HAP-1 (cell line): ENCODE results near the gene TREH.
"Not testable (repeated sequence)": the region's sequence is repeated elsewhere in the genome, so short reads cannot be mapped to it uniquely, and the experiment has no call there.

Experiments
- DNase-seq, 2 experiments: peaks; one replicate each; pipeline ENCODE4 v3.0.0-alpha.2; 2016 to 2020; ENCODE audit warnings: low spot score in 2 of 2
- H3K27me3 ChIP-seq: fragments of 250-450 bp; sonication (Bioruptor Pico); 2 replicates; pipeline ENCODE4 v1.5.1; 2020; ENCODE audit warnings: low read depth, mild to moderate bottlenecking, moderate library complexity
- H3K36me3 ChIP-seq: fragments of 250-450 bp; sonication (Bioruptor Pico); replicated peaks from 2 replicates; pipeline ENCODE4 v1.5.1; 2020; ENCODE audit warnings: mild to moderate bottlenecking
- H3K4me1 ChIP-seq: fragments of 250-450 bp; sonication (Bioruptor Pico); 2 replicates; pipeline ENCODE4 v1.5.1; 2020; ENCODE audit warnings: mild to moderate bottlenecking
- H3K4me3 ChIP-seq: fragments of 250-450 bp; sonication (Bioruptor Pico); 2 replicates; pipeline ENCODE4 v1.5.1; 2020; ENCODE audit warnings: mild to moderate bottlenecking, moderate library complexity
- H3K9me3 ChIP-seq: fragments of 250-450 bp; sonication (Bioruptor Pico); 2 replicates; pipeline ENCODE4 v1.5.1; 2020; ENCODE audit warnings: mild to moderate bottlenecking, moderate library complexity
- in situ Hi-C: fragments of 300-500 bp; cut with MboI; formaldehyde crosslinking; loops from 3 replicates; pipeline ENCODE4 v1.14.3; 2020; ENCODE audit warnings: low sequenced_read_pairs, inconsistent platforms, mixed read lengths

TREH gene, protein sequence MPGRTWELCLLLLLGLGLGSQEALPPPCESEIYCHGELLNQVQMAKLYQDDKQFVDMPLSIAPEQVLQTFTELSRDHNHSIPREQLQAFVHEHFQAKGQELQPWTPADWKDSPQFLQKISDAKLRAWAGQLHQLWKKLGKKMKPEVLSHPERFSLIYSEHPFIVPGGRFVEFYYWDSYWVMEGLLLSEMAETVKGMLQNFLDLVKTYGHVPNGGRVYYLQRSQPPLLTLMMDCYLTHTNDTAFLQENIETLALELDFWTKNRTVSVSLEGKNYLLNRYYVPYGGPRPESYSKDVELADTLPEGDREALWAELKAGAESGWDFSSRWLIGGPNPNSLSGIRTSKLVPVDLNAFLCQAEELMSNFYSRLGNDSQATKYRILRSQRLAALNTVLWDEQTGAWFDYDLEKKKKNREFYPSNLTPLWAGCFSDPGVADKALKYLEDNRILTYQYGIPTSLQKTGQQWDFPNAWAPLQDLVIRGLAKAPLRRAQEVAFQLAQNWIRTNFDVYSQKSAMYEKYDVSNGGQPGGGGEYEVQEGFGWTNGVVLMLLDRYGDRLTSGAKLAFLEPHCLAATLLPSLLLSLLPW

DNA sequence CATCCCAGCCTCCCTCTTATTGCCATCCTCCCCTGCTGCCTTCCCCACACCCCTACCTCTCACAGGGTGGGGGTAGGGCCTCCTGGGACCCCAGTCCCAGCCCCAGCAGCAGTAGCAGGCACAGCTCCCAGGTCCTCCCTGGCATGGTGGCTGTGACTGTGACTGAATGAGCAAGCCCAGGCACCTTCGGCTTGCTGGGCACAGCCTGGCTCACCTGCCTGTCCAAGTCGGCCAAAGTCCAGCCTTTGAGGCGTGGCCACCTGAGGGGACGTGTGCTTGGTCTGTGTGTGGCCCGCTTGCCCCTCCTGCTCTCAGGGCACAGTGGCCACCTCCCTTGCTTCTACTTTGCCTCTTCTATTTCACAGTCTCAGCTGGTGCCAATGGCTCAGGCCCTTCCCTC, at the start of gene TREH:
TREH (minus strand) TSS at position 168 of the 400 bp plus-strand sequence; CDS start at position 145, 23 bp downstream.
- DNase-seq: no peak
- Histone ChIP-seq H3K36me3 (no peaks in the 10 kb centered on the region), H3K27me3 (peaks cover under 1% of the 10 kb centered on the region; the same call in 1 of the 2 replicates), H3K9me3 (no peaks in the 10 kb centered on the region; the same call in 1 of the 2 replicates), H3K4me3 (no peak within 1 kb of the TSS), H3K4me1 (no peaks in the 10 kb centered on the region)
- in situ Hi-C loops: no loop called here

DNA sequence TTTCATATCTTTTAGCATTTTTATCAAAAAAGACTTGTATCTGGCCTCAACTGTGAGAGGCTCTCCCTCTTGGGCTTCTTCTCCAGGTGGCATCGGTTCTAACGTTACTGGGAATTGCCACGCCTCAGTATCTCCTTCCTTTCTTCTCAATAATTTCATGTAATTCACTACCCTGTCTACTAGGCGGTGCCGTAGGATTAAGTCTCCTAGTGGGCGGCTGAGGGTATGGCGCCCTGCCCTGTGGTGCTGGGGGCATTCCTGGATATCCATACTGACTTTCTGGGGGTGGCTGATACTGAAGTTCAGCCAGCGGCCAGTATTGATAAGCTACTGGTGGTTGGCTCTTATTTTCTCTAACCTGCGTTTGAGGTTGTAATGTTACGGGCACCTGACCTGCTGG, 48.7 kb upstream of the TREH start:
- peak overlapping the region; percentile 56 for H3K4me3 ChIP-seq
- peak; percentile 64 to 75 for DNase-seq

DNA sequence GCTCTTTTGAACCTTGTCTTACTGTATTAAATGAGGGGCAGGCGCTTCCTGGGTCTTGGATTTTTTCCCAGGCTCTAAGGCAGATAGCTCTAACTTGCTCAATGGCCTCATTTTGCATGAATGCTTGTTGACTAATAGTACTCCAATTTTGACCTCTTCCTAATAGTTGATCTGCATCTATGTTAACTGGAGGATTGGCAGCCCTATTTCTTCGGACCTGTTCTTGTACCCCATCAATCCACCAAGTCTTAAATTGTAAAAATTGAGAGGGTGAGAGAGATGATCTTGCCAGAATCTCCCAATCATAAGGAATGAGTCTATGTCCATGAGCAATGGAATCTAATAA, 48.2 kb upstream of the TREH start:
- DNase-seq, in situ Hi-C loops, H3K9me3 ChIP-seq, H3K27me3 ChIP-seq: not testable (repeated sequence)
- H3K4me3 ChIP-seq: peak overlapping the region; percentile 56
- H3K4me1 ChIP-seq: peaks cover 20% of the 10 kb centered on the region
- H3K36me3 ChIP-seq: peaks cover 14% of the 10 kb centered on the region

More for the DNA sequence above, 48.7 kb upstream of the TREH start:
- H3K9me3 ChIP-seq, H3K36me3 ChIP-seq, in situ Hi-C loops, H3K27me3 ChIP-seq: not testable (repeated sequence)
- peaks cover 16% of the 10 kb centered on the region for H3K4me1 ChIP-seq

DNA sequence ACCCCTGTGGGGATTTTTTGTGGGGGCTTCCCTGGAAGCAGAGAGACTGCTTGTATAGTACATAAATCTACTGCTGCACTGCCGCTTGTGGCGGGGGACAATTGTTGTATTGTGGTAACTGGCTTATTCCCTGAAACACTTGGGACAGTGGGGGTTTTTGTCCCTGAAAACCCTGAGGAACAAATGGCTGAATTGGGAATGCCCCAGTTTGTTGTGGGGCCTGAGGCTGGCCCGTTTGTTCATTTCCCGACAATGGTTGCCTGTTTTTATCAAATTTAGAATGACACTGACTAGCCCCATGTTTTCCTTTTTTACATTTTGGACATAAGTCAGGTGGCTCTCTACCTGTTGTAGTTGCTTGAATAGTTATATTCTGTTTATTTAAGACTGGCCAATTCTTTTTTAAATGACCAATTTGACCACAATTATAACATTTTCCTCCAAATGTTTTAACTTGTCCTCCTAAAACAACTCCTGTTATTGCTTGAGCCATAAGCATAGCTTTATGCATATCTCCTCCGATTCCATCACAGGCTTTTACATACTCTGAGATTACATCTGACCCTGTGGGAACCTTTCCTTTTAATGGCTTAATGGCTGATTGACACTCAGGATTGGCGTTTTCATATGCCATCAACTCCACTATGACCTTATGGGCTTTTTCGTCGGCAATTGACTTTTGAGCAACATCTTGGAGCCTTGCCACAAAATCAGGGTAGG, 47.7 kb upstream of the TREH start:
- Histone ChIP-seq H3K4me3 (peak overlapping the region; percentile 56), H3K36me3 (peaks cover 17% of the 10 kb centered on the region), H3K4me1 (peaks cover 24% of the 10 kb centered on the region)
- H3K9me3 ChIP-seq, H3K27me3 ChIP-seq, DNase-seq, in situ Hi-C loops: not testable (repeated sequence)

DNA sequence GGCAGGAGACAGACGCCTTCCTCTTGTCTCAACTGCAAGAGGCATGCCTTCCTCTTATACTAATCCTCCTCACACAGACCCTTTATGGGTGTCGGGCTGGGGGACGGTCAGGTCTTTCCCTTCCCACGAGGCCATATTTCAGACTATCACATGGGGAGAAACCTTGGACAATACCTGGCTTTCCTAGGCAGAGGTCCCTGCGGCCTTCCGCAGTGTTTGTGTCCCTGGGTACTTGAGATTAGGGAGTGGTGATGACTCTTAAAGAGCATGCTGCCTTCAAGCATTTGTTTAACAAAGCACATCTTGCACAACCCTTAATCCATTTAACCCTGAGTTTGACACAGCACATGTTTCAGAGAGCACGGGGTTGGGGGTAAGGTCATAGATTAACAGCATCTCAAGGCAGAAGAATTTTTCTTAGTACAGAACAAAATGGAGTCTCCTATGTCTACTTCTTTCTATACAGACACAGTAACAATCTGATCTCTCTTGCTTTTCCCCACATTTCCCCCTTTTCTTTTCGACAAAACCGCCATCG, 42.1 kb upstream of the TREH start:
- Histone ChIP-seq H3K4me1 (peaks cover 29% of the 10 kb centered on the region), H3K36me3 (peaks cover 26% of the 10 kb centered on the region)
- H3K4me3 ChIP-seq, in situ Hi-C loops, H3K27me3 ChIP-seq, H3K9me3 ChIP-seq, DNase-seq: not testable (repeated sequence)

DNA sequence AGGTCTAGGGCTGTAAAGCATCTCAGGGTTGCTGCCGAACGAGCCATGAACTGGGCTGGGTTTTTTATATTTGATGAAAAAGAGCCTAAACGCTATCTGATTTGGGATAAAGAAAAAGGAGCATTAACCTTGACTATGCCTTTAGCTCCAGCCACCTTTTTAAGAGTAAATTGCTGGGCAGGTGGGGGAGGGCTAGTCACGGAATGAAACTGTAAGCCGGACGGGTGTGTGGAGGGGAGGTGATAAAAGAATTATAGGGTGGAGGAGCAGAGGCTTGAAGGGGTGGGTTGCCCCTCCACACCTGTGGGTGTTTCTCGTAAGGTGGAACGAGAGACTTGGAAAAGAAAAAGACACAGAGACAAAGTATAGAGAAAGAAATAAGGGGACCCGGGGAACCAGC, 41.3 kb upstream of the TREH start:
- H3K4me3 ChIP-seq: peak overlapping the region; percentile 19

DNA sequence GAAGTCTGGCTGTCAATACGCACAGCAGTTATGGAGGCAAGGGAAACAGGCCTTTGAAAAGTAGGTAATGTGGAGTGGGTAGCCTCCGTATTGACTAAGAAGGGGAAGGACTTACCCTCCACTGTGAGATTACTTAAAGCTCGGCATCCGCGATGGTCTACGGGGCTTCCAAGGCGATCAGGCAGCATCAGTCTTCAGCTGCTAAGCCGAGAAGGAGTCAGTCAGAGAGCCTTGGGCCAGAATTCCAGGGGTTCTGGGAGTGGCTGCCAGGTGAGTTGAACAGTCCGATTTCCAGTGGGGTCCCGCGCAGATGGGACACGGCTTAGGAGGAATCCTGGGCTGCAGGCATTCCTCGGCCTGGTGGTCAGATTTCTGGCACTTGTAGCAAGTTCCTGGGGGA, 40.6 kb upstream of the TREH start:
- H3K27me3 ChIP-seq, DNase-seq, H3K4me3 ChIP-seq, H3K9me3 ChIP-seq, in situ Hi-C loops: not testable (repeated sequence)
- Histone ChIP-seq H3K36me3 (peaks cover 24% of the 10 kb centered on the region), H3K4me1 (peaks cover 43% of the 10 kb centered on the region)

More for the DNA sequence above, 41.3 kb upstream of the TREH start:
- peak in 1 of 2 experiments; percentile 23 for DNase-seq
- peaks cover 26% of the 10 kb centered on the region for H3K36me3 ChIP-seq
- in situ Hi-C loops, H3K27me3 ChIP-seq, H3K9me3 ChIP-seq: not testable (repeated sequence)
- peaks cover 37% of the 10 kb centered on the region for H3K4me1 ChIP-seq

DNA sequence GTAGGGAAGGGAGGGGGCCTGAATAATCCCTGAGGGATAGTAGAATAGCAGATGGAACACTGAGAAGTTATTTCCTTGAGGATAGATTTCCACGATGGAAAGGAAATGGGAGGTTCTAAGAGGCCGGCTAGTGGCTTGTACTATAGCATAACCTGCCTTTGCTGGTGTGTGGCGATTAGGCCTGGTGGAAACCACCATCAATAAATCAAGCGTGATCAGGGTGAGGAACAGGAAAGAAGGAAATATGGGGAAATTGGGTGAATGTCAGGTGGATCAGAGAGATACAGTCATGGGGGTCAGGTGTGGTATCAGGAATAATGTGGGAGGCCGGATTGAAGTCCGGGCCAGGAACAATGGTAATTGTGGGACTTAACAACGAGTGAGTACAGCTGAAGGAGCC, 39.1 kb upstream of the TREH start:
- Histone ChIP-seq H3K36me3 (peaks cover 18% of the 10 kb centered on the region), H3K4me1 (peaks cover 48% of the 10 kb centered on the region)
- DNase-seq, H3K27me3 ChIP-seq, in situ Hi-C loops, H3K9me3 ChIP-seq, H3K4me3 ChIP-seq: not testable (repeated sequence)

DNA sequence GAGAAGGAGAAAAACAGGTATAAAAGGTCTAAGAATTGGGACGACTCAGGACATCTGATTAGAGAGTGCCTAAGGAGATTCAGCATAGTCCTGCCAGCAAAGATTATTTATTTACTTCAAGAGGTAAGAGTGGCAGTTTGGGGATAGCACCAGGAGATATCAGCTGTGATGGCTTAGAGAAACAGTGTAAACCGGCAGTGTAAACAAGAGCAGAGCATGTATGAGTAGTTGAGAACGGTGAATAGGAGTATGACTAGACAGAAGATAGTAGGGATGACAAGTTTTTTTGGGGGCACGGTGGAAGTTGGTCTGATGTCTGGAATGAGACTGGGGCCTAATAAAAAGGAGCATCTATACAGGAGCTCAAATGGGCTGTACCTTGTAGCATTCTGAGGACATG, 38.3 kb upstream of the TREH start:
- DNase-seq, H3K9me3 ChIP-seq, H3K4me3 ChIP-seq, H3K27me3 ChIP-seq, in situ Hi-C loops: not testable (repeated sequence)
- peaks cover 13% of the 10 kb centered on the region for H3K36me3 ChIP-seq
- peaks cover 41% of the 10 kb centered on the region for H3K4me1 ChIP-seq

DNA sequence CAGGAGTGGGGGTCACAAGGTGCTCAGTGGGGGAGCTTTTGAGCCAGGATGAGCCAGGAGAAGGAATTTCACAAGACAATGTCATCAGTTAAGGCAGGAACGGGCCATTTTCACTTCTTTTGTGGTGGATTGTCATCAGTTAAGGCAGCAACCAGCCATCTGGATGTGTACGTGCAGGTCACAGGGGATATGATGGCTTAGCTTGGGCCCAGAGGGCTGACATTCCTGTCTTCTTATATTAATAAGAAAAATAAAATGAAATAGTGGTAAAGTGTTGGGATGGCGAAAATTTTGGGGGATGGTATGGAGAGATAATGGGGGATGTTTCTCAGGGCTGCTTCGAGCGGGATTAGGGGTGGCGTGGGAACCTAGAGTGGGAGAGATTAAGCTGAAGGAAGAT, 37.8 kb upstream of the TREH start:
- H3K36me3 ChIP-seq, DNase-seq, H3K9me3 ChIP-seq, H3K27me3 ChIP-seq, H3K4me3 ChIP-seq, in situ Hi-C loops: not testable (repeated sequence)
- peaks cover 38% of the 10 kb centered on the region for H3K4me1 ChIP-seq

DNA sequence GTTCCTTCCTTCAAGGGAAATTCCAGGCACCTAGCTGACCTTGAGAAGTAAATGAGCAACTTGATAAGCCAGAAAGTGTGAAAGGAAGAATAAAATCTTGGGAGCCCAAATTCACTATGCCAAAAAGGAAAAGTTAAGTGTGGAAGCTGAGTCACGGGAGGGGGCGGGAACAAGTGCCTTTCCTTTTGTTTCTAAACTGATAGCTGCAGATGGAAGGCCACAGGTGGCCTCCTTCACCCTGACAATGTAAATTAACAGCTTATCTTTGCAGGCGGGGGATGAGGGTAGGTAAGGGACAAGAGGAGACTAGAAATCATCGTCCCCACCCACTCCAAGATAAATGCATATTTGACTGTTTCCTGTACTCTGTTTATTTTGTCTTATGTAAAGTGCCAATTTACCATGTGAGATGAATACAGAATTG, 36.4 kb upstream of the TREH start:
- DNase-seq: peak; percentile 12 to 32
- H3K9me3 ChIP-seq: no peaks in the 10 kb centered on the region
- peaks cover 9% of the 10 kb centered on the region; the same call in 1 of the 2 replicates for H3K36me3 ChIP-seq
- H3K4me3 ChIP-seq: no peak overlapping the region
- no peaks in the 10 kb centered on the region for H3K27me3 ChIP-seq
- peaks cover 34% of the 10 kb centered on the region for H3K4me1 ChIP-seq
- in situ Hi-C loops: no loop called here

DNA sequence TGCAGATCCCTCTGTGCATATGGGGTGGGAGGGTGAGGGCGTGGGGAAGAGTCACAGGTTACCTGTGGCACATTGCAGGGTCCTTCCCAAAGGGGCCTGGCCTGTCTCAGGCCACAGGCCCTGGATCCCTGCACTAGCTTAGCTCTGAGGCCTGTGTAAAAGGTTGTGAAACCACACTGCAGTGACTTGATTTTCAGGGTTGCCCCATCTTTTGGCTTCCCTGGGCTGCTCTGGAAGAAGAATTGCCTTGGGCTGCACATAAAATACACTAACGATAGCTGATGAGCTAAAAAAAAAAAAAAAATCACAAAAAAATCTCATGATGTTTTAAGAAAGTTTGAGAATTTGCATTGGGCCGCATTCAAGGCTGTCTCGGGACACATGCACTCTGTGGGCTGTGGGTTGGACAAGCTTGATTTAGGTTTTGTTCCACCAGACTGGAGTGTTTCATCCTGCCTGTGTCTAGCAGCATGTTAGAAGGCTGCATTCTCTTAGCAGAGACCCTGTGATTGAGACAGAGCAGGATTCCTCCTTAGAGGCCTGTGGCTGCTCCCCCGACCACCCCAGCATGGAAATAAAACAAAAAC, 35.9 kb upstream of the TREH start:
- Histone ChIP-seq H3K4me1 (peaks cover 31% of the 10 kb centered on the region), H3K36me3 (peaks cover 7% of the 10 kb centered on the region; the same call in 1 of the 2 replicates), H3K9me3 (no peaks in the 10 kb centered on the region), H3K4me3 (no peak overlapping the region), H3K27me3 (no peaks in the 10 kb centered on the region)
- no peak for DNase-seq
- in situ Hi-C loops: no loop called here

DNA sequence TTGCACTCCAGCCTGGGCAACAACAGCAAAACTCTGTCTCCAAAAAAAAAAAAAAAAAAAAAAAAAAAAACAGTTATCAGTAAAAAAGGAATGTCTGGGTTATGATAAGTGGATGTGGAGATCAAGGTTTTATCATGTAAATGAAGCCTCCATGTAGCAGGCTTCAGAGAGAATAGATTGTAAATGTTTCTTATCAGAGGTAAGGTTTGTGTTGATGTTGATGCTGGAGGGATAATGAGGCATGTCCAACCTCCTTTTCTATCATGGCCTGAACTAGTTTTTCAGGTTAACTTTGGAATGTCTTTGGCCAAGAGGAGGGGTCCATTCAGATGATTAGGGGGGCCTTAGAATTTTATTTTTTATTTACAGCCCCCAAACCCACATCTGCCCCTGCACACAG, 35.4 kb upstream of the TREH start:
- Histone ChIP-seq H3K36me3 (peaks cover 7% of the 10 kb centered on the region; the same call in 1 of the 2 replicates), H3K27me3 (no peaks in the 10 kb centered on the region), H3K4me1 (peaks cover 31% of the 10 kb centered on the region), H3K4me3 (no peak overlapping the region), H3K9me3 (no peaks in the 10 kb centered on the region)
- peak in 1 of 2 experiments; percentile 39 for DNase-seq
- in situ Hi-C loops: no loop called here
